C1 segment of cervical spinal cord (tissue), 14 donors: Measurements from ENCODE around the gene PTPRU.
"Not testable (repeated sequence)": the region's sequence is repeated elsewhere in the genome, so short reads cannot be mapped to it uniquely, and the experiment has no call there.

ENCODE experiments used
- DNase-seq, 14 donors: peaks; one replicate each; lab custom pipeline; 2025; lab: John Stamatoyannopoulos, UW

PTPRU gene

DNA sequence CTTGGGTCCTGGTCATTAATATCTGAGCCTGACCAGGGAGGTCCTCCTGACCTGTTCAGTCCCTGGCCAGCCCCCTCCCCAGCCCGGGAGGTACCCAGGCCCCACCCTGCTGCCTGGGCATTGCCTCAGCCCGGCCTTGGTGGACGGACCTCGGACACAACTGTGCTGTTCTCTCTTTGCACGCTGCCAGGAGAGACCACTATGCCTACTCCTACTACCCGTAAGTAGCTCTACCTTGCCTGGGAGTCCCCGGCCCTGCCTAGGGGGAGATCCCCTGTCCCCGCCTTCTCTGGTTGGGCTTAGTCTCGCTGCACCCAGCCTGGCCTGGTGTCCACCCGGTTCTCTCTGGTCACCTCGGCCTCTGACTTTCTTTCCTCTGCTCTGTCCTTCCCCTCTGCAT, 53.2 kb downstream of the PTPRU start:
- DNase-seq: no peak

DNA sequence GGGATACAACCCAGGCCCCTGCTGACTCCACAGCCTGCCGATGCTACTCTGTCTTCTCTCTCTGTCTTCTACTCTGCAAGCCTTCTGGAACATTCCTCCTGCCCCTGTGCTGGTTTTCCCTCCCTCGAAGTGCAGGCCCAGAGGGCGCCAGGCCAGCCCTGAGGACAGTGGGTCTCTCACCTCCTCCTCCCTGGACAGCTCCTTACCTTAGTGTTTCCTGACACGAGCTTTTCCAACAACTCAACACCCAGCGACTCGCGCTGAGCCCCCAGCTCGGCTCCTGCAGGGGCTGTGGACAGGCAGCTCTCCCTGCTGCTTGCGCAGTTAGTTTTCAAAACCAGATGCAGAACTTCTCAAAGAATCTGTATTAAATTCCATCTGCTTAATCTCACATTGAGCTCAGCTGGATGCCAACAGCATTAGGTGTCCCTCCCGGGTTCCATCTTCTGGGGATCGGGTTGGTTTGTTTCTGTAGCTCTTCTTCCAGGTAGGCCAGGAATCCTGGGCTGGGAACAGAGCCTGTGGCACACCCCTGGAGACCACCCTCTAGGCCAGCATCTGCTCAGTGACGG, 54.2 kb downstream of the PTPRU start:
- no peak for DNase-seq

DNA sequence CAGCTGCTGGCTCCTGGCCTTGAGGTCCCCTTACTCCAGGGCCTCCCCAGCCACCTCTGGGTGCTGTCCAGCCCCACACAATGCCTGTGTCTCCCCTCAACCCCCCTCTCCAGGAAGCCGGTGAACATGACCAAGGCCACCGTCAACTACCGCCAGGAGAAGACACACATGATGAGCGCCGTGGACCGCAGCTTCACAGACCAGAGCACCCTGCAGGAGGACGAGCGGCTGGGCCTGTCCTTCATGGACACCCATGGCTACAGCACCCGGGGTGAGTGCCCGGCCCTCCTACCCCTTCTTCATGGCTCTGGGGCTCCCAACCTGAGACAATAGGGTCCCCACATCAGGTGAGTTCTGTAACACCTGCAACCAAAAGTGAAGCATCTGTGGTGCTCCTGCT, 55.4 kb downstream of the PTPRU start:
- DNase-seq: no peak

DNA sequence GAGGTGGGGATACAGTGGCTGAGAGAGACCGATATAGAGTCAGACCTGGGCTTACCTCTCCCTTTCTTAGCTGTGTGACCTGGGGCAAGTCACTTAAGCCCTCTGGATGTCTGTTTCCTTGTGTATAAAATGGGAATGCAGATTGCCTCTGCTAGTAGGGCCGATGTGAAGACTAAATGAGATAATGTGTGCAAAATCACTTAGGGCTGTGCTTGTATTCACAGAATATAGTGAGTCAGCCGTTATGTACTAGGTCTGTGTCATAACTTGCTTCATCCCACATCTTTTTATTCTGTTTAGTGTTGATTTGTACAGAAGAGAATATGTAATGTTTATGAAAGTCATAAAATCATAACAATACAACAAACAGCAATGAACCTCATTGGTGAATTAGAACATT, 56.0 kb downstream of the PTPRU start:
- no peak for DNase-seq

DNA sequence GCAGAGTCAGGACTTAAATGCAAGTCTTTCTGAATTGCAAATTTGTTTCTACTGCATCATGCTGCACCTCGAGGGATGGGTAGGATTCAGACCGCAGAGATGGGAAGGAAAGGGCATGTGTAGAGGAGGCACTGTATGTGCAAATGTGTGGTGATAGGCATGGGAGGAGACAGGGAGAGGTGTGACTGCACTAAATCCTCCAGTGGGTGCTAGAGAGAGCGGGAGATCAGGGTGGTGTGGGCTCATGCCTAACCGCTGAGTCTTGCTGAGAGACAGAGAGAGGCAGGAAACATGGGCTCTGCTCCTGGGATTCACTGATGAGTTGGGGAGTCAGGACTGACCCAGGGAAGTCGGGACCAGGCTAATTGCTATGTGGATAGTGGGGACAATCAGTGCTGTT, 61.1 kb downstream of the PTPRU start:
- DNase-seq: no peak

DNA sequence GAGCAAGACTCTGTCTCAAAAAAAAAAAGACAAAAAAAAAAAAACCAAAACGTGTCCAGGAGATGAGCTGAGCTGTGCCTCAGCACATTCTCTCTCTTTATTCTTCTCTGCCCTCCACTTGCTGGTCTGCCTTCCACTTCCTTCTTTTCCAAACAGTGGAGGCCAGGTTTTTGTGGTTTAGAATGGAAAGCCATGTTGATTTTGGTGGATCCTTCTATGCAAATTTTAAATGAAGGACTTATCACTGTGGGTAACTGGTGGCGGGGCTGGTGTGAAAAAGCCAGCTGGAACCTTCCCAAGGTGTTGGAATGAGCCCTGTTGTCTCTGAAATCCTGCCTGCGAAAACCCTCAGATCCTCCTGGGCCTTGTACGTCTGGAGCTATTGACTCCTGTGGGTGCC, 61.9 kb downstream of the PTPRU start:
- DNase-seq: no peak

DNA sequence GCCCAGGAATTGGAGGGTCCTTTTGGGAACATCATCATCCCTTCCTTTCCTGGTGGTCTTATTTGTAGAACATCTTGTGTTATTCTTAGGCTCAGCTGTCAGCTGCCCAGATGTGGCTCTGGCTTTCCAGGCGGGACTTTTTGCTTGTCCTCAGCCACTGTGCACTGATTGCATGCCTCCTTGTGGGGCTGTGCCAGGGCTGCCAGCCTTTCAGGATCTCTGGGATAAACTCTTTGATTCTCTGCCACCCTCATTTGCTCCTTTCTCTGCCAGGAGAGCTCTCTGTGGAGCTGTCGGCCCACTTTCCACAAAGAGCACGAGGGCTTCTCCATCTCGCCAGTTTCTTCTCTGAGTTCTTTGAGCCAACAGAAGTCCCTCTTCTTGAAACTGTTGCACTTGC, 63.1 kb downstream of the PTPRU start:
- DNase-seq: no peak

DNA sequence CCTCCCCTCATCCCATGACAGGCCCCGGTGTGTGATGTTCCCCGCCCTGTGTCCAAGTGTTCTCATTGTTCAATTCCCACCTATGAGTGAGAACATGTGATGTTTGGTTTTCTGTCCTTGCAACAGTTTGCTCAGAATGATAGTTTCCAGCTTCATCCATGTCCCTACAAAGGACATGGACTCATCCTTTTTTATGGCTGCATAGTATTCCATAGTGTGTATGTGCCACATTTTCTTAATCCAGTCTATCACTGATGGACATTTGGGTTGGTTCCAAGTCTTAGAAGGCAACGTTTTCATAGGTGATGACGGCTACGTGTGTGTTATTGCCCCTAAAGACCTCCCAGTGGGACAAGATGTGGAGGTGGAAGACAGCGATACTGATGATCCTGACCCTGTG, 65.4 kb downstream of the PTPRU start:
- DNase-seq: not testable (repeated sequence)

DNA sequence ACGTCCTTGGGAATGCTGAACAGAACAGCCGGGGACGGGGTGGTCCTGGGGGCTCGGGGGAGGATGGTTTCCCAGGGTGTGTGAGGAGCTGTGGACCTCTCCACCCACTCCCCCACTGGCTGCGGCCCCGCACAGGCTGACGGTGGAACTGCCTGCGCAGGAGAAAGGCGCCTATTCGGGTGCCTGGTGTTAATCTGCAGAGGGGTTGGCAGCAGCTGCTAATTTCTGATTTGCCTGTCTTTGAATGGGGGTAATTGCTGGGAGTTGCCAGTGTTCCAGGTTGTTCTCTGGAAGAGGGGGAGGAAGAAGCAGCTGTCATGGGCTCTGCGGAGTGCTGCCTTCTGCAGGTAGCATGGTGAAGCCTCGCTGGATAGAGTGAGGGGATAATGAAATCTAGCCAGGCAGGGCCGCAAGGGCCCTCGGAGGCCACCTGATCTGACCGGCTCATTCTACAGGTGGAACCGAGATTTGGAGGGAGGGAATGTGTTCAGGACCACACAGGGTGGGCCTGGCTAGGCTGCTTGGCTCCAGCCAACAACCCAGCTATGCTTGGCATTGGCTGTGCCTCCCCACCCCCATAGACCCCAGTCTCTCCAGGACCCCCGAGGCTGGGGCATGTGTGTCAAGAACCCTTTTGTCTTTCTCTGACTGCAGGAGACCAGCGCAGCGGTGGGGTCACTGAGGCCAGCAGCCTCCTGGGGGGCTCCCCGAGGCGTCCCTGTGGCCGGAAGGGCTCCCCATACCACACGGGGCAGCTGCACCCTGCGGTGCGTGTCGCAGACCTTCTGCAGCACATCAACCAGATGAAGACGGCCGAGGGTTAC, 67.1 kb downstream of the PTPRU start:
- no peak for DNase-seq

DNA sequence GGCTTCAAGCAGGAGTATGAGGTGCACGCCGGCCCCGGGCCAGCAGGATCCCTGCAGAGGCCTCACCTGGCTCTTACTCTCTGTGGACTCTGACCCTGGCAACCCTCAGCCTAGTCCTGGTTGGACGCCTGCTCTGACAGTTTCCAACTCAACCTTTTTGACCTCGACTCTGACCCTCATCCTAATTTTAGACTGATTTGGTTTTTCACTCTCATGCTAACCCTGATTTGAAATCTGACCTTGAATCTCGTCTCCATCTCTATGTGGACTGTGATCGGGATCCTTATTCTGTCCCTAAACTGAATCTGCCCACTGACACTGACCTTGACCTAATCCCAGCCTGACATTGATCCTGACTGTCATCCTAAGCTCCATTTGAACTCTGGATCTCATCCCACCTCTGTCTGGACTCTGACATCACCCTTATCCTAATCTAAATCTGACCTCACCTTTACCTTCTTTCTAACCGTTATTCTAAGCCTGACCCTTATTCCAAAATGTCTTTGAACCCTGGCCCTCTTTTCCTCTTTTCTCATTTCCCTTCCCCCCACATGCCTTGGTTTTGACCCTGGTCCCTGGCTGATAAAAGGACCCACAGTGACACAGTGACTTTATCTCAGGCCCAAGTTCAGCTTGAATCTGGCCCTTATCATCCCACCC, 67.8 kb downstream of the PTPRU start:
- DNase-seq: no peak

DNA sequence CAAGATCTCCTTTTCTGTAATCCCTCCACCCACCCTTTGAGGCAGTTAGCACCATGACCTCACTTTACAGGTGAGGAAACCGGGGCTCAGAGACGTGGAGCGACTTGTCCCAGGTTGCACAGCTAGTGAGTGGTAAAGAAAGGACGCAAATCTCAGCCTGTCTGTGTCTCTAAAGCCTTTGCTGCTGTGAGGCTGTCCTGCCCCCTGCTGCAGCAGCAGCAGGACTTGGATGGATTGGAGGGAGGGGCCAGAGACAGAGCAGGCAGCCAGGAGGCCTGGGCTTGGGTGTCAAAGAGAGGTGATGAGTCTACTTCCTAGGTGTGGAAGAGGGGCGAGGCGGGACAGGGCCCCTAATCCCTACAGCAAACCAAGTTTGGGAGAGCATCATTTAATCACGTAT, 69.6 kb downstream of the PTPRU start:
- DNase-seq: no peak

DNA sequence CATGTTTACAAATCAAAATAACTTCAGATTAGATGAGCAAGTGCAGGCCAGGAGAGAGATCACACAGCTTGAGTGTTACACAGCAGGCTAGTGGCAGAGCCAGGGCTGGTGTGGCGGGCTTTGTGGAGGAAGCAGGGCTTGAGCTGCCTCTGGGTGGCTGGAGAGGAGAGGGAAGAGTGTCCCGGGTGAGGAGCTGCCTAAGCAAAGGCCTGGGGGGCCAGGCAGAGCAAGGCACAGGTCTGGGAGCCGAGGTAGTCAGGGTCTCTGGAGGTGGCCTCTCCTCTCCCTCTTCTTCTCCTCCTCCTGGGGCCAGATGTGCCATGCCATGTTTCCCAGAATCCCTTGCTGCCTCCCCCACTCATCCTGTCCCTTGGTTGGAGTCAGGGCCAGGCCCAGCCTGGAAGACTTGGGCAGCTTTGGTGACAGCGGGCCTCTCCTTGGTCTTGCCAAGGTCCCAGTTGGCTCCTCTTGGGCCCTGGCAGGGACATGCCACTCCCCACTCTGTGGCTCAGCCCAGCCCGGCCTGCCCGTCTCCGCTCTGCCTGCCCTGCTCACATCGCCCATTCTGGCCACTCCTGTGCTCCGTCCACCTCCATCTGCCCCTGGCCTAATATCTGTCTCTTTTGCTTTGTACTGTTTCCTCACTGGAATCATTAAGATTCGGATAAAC, 70.3 kb downstream of the PTPRU start:
- DNase-seq: peak in 1 of 14 donors; percentile 47

DNA sequence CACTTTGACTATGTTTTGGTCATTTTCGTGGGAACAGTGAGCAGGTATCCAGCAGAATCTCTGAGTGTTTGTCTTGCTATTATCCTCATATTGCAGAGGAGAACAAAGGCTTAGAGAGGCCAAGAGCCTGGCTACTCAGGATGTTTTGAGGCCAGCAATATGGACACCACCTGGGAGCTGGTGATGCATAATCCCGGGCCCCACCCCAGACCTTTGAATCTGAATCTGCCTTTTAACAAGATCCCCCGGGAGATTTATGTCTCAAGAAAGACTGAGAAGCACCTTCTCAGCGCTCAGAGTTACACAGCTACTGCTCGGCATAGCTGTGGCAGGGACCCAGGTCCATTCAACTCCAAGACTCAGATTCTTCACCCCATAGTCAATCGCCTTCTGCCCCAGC, 72.8 kb downstream of the PTPRU start:
- DNase-seq: no peak

DNA sequence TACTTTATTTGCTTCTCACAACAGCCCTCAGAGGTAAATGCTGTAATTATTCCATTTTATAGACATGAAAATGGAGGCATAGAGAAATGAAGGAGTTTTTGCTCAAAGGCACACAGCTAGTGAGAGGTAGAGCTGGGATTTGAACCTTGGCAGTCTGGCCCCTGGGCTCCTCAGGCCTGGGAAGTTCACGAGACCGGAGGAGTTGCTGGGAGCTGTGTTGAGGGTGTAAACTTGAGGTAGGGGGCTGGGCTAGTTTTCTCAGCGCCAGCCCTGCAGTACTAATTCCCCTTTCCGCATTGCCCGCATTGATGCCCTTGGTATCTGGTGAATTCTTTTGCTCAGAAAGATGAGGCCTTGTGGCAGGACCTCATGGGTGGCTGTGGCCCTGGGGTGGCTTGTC, 73.3 kb downstream of the PTPRU start:
- no peak for DNase-seq

DNA sequence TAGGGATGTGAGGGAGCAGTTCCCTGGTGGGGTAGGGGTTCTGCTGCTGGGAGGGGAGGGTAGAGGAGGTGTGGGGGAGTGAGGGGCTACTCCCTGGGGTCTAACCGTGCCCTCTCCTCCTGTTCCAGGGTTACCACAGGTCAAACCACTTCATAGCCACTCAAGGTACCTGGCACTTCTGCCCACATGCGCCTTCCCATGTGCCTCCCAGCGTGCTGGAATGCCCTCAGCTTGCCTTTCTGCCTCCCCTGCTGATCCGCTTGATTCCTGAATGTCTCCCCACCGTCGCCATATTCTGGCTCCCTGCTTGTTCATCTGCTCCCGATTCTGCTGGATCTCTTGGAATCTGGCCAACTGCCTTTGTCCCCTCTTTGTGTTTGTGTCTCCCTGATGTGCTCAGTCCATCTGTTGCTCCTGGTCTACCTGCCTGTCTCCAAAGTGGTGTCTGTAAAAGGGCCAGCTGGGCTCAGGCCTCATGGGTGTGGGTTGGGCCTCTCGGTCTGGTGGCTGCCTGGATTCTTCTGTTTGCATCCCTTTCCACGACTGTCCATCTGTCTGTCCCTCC, 74.4 kb downstream of the PTPRU start:
- DNase-seq: peak in 1 of 14 donors; percentile 32

DNA sequence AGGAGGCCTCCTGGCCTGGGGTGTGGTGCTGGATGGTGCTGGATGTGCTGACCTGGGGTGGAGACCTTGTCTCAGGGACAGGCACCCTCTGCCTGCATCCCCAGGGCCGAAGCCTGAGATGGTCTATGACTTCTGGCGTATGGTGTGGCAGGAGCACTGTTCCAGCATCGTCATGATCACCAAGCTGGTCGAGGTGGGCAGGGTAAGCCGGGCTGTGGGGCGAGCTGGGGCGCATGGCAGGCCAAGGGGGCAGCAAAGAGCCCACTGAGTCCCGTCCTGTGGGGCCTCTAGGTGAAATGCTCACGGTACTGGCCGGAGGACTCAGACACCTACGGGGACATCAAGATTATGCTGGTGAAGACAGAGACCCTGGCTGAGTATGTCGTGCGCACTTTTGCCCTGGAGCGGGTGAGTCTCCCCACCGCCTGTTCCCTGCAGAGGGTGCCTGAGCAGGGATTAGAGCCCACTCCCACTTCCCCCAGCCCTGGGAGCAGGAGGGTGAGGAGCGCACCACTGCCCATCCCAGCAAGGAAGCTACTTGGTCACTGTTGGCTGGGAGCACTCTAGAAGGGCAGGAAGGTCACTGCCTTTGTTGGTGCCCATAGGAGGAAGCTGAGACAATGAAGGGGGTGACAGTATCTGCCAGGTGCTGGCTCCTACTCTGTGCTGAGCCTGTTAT, 75.2 kb downstream of the PTPRU start:
- DNase-seq: no peak

DNA sequence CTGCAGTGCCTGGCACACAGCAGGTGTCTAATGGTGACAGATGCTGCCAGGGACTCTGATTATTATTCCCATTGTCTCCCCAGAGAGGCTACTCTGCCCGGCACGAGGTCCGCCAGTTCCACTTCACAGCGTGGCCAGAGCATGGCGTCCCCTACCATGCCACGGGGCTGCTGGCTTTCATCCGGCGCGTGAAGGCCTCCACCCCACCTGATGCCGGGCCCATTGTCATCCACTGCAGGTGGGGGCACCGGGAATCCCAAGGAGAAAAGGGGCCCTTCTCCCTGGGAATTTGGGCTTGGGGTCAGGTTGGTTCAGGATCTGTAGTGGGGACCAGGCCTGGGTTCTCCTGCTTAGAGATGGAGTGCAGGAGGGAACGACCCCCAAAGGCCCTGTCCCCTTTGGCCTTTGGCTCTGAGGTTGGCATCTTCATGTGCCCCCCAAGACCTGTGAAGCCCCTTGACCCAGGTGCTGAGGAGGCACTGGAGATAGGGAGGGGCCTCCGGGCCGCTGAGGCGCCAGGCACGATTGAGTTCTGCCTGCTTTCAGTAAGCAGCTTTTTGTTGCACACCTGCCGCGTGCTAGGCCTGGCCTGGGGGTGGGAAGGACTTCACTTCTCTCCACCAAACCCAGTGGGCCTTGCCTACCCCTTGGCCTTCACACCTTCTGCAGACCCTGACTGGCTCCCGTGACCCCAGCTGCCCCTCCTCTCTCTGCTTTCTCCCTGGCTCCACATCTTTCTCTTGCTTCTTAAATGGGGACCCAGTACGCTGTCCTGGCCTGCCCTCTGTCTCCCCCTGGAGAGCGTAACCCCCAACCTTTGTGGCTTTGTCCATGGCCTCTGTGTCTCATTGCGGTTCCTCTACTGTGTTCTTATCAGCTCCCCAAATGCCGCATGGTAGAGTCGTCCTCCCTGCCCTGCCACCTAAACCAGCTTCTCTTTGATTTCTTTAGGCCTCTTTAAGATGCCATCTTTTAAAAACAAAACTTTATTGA, 76.4 kb downstream of the PTPRU start:
- DNase-seq: no peak

DNA sequence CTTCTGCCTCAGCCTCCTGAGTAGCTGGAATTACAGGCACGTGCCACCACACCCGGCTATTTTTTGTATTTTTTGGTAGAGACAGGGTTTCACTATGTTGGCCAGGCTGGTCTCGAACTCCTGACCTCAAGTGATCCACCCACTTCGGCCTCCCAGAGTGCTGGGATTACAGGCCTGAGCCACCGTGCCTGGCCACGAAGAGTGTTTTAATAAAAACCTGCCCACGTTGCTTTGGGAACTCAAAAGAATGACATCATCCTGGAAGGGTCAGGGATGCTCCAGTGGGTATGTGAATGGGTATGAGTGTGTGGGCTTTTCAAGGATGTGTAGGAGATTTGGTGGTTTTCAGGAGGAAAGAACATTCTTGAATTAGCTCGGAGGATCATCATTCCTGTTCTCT, 78.4 kb downstream of the PTPRU start:
- not testable (repeated sequence) for DNase-seq

DNA sequence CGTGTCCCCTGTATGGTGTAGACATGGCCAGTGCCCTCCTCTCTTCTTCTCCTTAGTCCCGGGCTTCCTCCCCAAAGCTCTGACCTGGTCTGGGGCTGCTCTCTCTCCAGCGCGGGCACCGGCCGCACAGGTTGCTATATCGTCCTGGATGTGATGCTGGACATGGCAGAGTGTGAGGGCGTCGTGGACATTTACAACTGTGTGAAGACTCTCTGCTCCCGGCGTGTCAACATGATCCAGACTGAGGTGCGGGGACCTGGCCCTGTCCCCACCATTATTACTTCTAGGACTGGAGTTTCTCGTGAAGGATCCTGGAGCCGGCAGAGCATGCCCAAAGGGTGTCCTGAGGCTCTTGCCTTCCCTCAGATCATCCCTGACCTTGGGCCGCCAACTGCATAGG, 78.9 kb downstream of the PTPRU start:
- DNase-seq: no peak

DNA sequence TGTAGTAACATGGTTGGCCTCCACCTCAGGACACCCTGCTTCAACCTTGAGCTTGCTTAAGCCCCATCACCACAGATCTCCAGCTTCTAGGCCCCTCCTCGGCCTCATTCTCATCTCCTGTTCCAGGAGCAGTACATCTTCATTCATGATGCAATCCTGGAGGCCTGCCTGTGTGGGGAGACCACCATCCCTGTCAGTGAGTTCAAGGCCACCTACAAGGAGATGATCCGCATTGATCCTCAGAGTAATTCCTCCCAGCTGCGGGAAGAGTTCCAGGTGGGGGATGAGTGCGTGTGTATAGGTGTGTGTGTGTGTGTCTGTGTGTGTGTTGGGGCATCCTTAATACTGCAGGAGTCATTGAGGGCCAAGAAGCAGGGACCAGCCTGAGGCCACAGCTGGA, 79.6 kb downstream of the PTPRU start:
- DNase-seq: no peak
